Measurements from ENCODE around the gene TBC1D14.
A peak's percentile ranks its signal among the peaks of the same experiment; 100 is the strongest.

Gene TBC1D14

DNA sequence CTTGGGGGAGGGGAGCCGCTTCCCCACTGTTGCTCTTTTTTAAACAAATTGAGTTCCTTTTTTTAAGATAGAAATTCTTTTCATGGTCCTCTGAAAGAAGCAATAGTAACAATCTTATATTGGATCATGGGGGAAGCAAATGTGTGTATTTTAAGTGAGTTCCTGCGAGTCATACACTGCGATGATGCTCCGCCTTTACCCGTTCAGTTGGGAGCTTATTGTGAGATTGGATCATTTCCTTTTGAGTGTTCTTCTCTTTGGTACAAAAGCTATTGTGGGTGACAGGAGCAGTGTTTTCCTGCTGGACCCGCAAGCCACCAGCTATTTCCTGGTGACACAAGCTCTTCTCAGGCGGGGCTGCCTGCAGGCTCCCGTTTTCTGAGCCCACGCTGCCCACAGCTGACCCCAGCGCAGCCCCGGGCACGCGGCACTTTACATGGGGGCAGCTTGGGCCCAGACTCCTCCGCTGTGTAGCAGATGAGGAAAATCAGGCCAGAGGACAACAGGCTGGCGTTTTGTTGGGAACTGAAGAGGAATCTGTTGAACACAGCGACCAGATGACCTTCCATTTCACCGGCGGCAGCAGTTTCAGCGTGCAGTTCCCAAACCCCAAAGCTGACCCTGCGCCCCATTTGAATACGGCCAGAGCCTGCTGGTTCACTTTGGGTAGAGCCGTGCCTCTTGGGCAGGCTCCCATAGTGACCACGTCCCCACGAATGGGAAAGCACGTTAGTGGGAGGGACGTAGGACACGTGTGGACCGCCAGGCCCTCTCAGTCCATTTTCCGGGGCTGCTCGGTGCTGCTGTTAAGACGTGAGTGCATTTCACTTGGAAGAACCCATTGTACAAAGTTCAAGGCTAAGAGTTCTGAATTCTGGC, 145.7 kb downstream of the TBC1D14 start:
- Histone ChIP-seq H3K4me1 (ENCODE audit: control insufficient read depth, insufficient read depth, low read length, poor library complexity, severe bottlenecking) (peaks cover 13% of the 10 kb centered on the region), H3K9me3 (ENCODE audit: control insufficient read depth, low read length) (no peaks in the 10 kb centered on the region), H3K27ac (ENCODE audit: low read depth, low read length, severe bottlenecking) (peak overlapping the region; percentile 55), H3K4me3 (ENCODE audit: extremely low read depth, insufficient read depth, low read length, poor library complexity, severe bottlenecking) (no peak overlapping the region), H3K36me3 (ENCODE audit: control insufficient read depth, insufficient read depth, low read length) (peaks cover 63% of the 10 kb centered on the region)
- 93 to 98% methylated on average over 23 to 29 of the region's 31 CpGs for WGBS, 2 experiments (ENCODE audit: insufficient coverage in 2 of 2)

DNA sequence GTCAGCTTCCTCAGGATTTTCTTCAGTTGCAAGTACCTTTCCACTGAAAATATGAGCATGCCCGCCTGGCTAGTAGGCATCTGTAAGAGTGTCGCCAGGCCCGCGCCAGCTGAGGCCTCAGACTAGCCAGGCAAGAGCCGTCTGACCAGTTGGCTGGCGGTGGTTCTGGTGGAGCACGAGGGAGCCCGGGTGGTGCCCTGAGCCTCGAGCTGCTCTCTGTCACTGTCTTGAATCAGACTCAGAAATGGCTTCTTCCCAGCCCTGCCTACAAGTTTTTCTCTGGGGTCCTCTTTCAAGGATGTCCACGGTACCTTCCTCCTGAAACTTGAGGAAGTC, 146.3 kb downstream of the TBC1D14 start:
- 96 to 97% methylated on average over 10 of the region's 10 CpGs for WGBS, 2 experiments (ENCODE audit: insufficient coverage in 2 of 2)
- peaks cover 13% of the 10 kb centered on the region for H3K4me1 ChIP-seq (ENCODE audit: control insufficient read depth, insufficient read depth, low read length, poor library complexity, severe bottlenecking)
- H3K27ac ChIP-seq (ENCODE audit: low read depth, low read length, severe bottlenecking), result no peak overlapping the region
- no peaks in the 10 kb centered on the region for H3K9me3 ChIP-seq (ENCODE audit: control insufficient read depth, low read length)
- H3K36me3 ChIP-seq (ENCODE audit: control insufficient read depth, insufficient read depth, low read length), result peaks cover 66% of the 10 kb centered on the region
- H3K4me3 ChIP-seq (ENCODE audit: extremely low read depth, insufficient read depth, low read length, poor library complexity, severe bottlenecking), result no peak overlapping the region

DNA sequence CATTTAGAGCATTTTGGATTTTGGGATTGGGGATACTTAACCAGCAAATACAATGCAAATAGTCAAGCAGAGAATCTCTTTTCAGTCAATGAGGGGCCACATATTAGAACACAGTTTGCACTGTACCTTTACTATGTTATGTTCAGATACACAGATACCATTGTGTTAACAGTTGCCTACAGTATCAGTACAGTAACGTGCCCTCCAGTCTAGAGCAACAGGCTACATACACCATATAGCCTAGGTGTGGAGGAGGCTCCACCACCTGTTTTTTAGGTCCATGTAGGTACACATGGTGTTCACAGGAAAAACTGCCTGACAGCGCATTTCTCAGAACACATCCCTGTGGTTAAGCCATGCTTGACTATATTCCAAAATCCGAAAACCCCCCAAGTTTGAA, 149.2 kb downstream of the TBC1D14 start:
- no peaks in the 10 kb centered on the region for H3K9me3 ChIP-seq (ENCODE audit: control insufficient read depth, low read length)
- H3K27ac ChIP-seq (ENCODE audit: low read depth, low read length, severe bottlenecking), result no peak overlapping the region
- H3K36me3 ChIP-seq (ENCODE audit: control insufficient read depth, insufficient read depth, low read length), result peaks cover 88% of the 10 kb centered on the region
- 100% methylated on average over 2 of the region's 3 CpGs; no CpG with 5 or more reads in 1 of the 2 experiments for WGBS, 2 experiments (ENCODE audit: insufficient coverage in 2 of 2)
- H3K4me3 ChIP-seq (ENCODE audit: extremely low read depth, insufficient read depth, low read length, poor library complexity, severe bottlenecking), result no peak overlapping the region
- peaks cover 13% of the 10 kb centered on the region for H3K4me1 ChIP-seq (ENCODE audit: control insufficient read depth, insufficient read depth, low read length, poor library complexity, severe bottlenecking)

DNA sequence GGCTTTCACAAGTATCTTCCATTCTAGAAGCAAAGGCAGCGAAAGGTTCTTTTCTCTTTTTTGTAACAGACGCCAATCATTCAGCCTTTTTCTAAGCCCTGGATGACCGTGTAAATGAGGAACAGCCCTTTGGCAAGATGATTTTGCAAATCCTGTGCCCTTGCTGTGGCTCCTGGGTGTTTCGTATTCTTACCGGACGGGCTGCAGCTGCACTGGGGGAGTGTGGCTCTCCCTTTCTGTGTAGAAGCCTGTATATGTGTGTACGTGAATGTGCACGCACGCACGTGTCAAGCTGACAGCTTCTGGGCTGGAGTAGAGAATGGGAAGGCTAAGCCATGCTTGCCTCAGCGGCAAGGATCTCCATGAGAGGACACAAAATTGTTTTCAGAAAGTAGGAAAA, 150.0 kb downstream of the TBC1D14 start:
- Histone ChIP-seq H3K27ac (ENCODE audit: low read depth, low read length, severe bottlenecking) (no peak overlapping the region), H3K4me3 (ENCODE audit: extremely low read depth, insufficient read depth, low read length, poor library complexity, severe bottlenecking) (no peak overlapping the region), H3K4me1 (ENCODE audit: control insufficient read depth, insufficient read depth, low read length, poor library complexity, severe bottlenecking) (peaks cover 9% of the 10 kb centered on the region), H3K9me3 (ENCODE audit: control insufficient read depth, low read length) (no peaks in the 10 kb centered on the region), H3K36me3 (ENCODE audit: control insufficient read depth, insufficient read depth, low read length) (peaks cover 87% of the 10 kb centered on the region)
- 91% methylated on average over 6 to 9 of the region's 11 CpGs for WGBS, 2 experiments (ENCODE audit: insufficient coverage in 2 of 2)

DNA sequence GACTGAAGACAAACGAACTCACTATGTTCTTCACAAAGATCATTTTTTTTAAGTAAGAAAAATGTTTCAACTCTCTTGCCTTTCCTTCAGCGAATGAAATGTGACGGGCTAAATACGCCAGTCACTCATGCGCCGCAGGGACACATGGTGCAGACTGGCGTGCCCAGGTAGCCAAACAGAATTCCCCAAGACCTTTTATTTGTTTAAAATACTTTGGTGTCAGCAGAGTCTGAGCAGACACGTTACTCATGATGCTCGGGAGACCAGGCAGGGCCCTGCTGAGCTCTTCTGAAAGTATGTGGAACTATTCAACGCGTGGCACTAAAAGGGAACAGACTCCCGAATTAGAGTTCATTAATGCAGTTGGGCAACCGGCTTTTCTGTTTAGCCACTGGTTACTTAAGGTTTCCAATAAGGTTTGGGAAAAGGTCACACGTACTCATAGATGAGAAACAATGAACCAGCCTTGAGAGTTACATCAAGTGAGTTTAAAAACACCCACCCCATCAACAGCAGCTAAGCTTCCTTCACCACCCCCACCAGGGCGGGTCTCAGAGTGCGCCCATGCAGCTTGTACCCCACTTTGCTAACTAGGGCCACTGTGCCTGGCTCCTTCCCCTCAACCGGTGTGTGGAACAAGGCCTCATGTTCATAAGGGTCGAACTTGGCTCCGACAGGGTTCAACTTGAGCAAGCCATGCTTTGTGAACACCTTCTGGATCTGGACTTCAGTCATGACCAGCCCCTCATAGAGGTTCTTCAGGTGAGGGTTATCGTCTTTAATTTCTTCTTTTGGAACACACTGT, 150.9 kb downstream of the TBC1D14 start:
- Histone ChIP-seq H3K27ac (ENCODE audit: low read depth, low read length, severe bottlenecking) (no peak overlapping the region), H3K36me3 (ENCODE audit: control insufficient read depth, insufficient read depth, low read length) (peaks cover 88% of the 10 kb centered on the region), H3K4me1 (ENCODE audit: control insufficient read depth, insufficient read depth, low read length, poor library complexity, severe bottlenecking) (peaks cover under 1% of the 10 kb centered on the region), H3K9me3 (ENCODE audit: control insufficient read depth, low read length) (no peaks in the 10 kb centered on the region), H3K4me3 (ENCODE audit: extremely low read depth, insufficient read depth, low read length, poor library complexity, severe bottlenecking) (no peak overlapping the region)
- 96 to 98% methylated on average over 18 of the region's 20 CpGs for WGBS, 2 experiments (ENCODE audit: insufficient coverage in 2 of 2)

DNA sequence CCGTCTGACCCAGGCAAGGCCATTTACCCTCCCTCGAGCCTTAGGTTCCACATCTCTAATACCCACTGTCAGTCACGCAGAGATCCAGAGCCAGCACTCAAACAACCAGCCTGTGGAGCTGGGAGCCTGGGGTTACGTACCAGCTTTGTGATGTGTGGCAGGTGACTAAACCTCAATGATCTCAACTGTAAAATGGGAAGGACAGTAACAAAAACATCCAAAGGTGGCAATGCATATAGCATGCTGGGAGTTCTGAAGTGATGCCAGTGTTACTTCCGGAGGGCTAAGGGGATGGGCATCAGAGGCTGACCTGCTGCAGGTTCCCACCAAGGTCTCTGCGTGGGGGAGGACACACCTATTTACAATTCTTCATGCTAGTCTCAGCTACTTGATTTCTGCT, 152.2 kb downstream of the TBC1D14 start:
- Histone ChIP-seq H3K36me3 (ENCODE audit: control insufficient read depth, insufficient read depth, low read length) (peaks cover 88% of the 10 kb centered on the region), H3K27ac (ENCODE audit: low read depth, low read length, severe bottlenecking) (no peak overlapping the region), H3K4me3 (ENCODE audit: extremely low read depth, insufficient read depth, low read length, poor library complexity, severe bottlenecking) (no peak overlapping the region), H3K9me3 (ENCODE audit: control insufficient read depth, low read length) (no peaks in the 10 kb centered on the region), H3K4me1 (ENCODE audit: control insufficient read depth, insufficient read depth, low read length, poor library complexity, severe bottlenecking) (peaks cover 4% of the 10 kb centered on the region)
- WGBS, 2 experiments (ENCODE audit: insufficient coverage in 2 of 2), result 87 to 98% methylated on average over 4 of the region's 6 CpGs

DNA sequence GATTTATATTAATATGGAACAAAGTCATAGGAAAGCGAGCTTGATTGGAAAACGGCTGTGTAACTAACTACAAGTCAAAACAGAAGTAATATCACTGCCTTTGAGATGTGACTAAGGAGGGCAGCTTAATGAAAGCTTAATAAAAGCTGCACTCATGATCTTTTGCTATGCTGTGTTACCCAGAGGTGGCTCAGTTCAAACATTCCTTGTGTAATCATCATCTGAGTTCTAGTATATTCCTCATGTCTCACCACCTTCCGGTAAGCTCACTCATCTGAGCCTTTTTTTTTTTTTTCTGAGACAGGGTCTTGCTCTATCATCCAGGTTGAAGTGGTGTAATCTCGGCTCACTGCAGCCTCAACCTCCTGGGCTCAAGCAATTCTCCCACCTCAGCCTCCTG, 153.2 kb downstream of the TBC1D14 start:
- Histone ChIP-seq H3K4me3 (ENCODE audit: extremely low read depth, insufficient read depth, low read length, poor library complexity, severe bottlenecking) (no peak overlapping the region), H3K4me1 (ENCODE audit: control insufficient read depth, insufficient read depth, low read length, poor library complexity, severe bottlenecking) (peaks cover 5% of the 10 kb centered on the region), H3K36me3 (ENCODE audit: control insufficient read depth, insufficient read depth, low read length) (peaks cover 81% of the 10 kb centered on the region), H3K27ac (ENCODE audit: low read depth, low read length, severe bottlenecking) (no peak overlapping the region), H3K9me3 (ENCODE audit: control insufficient read depth, low read length) (no peaks in the 10 kb centered on the region)
- WGBS, 2 experiments (ENCODE audit: insufficient coverage in 2 of 2), result 87 to 100% methylated on average over 1 to 3 of the region's 4 CpGs

DNA sequence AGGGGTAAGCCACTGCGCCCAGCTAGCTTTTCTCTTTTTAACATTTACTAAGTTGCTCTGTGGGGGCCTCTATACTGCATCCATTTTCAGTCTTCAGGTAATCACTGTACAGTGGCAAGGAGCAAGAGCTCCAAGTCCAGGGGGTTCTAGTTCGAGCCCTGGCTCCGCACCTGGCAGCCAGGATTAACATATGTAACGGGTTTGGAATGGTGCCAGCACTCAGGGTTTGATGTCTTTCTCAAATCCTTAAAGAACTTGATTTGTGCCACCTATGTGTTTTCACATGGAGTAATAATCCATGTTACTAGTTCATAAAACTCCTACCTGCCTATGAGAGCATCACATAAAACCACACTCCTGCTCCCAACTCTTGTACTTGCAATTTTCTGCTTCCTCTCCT, 153.7 kb downstream of the TBC1D14 start:
- H3K36me3 ChIP-seq (ENCODE audit: control insufficient read depth, insufficient read depth, low read length), result peaks cover 80% of the 10 kb centered on the region
- 92 to 95% methylated on average over 4 of the region's 4 CpGs for WGBS, 2 experiments (ENCODE audit: insufficient coverage in 2 of 2)
- H3K4me3 ChIP-seq (ENCODE audit: extremely low read depth, insufficient read depth, low read length, poor library complexity, severe bottlenecking), result no peak overlapping the region

DNA sequence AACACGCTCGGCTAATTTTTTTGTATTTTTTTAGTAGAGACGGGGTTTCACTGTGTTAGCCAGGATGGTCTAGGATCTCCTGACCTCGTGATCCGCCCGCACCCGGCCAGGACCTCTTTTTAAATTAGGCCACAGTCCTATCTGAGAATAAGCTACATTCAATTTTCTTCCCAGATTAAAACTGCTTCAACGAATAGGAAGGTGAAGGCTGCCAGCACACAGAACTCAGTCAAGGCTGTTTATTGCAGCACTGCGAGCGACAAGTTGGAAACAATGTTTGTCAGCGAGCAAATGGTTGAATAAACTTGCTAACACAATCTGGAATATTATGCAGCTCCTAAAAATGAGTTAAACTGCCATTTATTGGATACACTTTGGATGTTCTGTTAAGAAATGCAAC, 156.4 kb downstream of the TBC1D14 start:
- WGBS, 2 experiments (ENCODE audit: insufficient coverage in 2 of 2), result 96 to 100% methylated on average over 6 to 7 of the region's 11 CpGs
- Histone ChIP-seq H3K9me3 (ENCODE audit: control insufficient read depth, low read length) (no peaks in the 10 kb centered on the region), H3K4me1 (ENCODE audit: control insufficient read depth, insufficient read depth, low read length, poor library complexity, severe bottlenecking) (peaks cover 10% of the 10 kb centered on the region), H3K36me3 (ENCODE audit: control insufficient read depth, insufficient read depth, low read length) (peaks cover 53% of the 10 kb centered on the region), H3K27ac (ENCODE audit: low read depth, low read length, severe bottlenecking) (no peak overlapping the region), H3K4me3 (ENCODE audit: extremely low read depth, insufficient read depth, low read length, poor library complexity, severe bottlenecking) (no peak overlapping the region)

More for the DNA sequence above, 153.7 kb downstream of the TBC1D14 start:
- Histone ChIP-seq H3K4me1 (ENCODE audit: control insufficient read depth, insufficient read depth, low read length, poor library complexity, severe bottlenecking) (peaks cover 5% of the 10 kb centered on the region), H3K9me3 (ENCODE audit: control insufficient read depth, low read length) (no peaks in the 10 kb centered on the region), H3K27ac (ENCODE audit: low read depth, low read length, severe bottlenecking) (no peak overlapping the region)

DNA sequence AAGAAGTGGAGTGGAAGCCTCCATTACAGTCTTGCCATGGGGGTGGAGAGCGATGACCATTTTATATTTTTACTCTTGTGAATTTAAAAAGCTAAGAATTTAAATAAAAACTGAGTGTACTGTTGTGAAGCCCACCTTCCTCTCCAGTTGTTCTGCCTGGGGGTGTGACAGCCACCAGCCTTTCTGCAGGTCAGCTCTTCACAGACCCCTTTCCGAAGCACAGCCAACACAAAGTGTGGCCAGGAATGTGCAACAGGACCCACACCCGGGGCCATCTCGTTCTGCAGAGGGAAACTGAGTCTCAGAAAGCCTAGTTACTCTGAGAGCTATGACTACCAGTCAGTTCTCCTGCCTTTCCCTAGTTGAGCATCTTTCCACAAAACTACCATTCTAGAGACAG, 156.9 kb downstream of the TBC1D14 start:
- H3K36me3 ChIP-seq (ENCODE audit: control insufficient read depth, insufficient read depth, low read length), result peaks cover 49% of the 10 kb centered on the region
- peaks cover 10% of the 10 kb centered on the region for H3K4me1 ChIP-seq (ENCODE audit: control insufficient read depth, insufficient read depth, low read length, poor library complexity, severe bottlenecking)
- no peaks in the 10 kb centered on the region for H3K9me3 ChIP-seq (ENCODE audit: control insufficient read depth, low read length)
- peak overlapping the region; percentile 92 for H3K4me3 ChIP-seq (ENCODE audit: extremely low read depth, insufficient read depth, low read length, poor library complexity, severe bottlenecking)
- WGBS, 2 experiments (ENCODE audit: insufficient coverage in 2 of 2), result 88 to 94% methylated on average over 3 of the region's 4 CpGs
- no peak overlapping the region for H3K27ac ChIP-seq (ENCODE audit: low read depth, low read length, severe bottlenecking)

DNA sequence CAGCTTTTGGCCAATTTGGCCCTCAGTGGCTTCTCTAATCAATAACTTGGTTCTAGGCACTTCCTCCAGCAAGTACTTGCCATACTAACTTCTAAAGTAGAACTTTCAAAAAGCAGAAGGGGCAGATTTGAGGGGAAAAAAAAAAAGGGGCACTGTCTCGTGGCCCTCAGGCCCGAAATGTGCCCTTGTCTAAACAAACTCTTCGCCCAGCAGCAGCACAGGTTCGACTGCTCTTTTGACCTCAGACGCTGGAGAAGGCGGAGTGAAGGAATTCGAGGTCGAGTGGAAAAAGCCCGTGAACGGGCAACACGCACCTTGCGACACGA, 157.5 kb downstream of the TBC1D14 start:
- peaks cover 43% of the 10 kb centered on the region for H3K36me3 ChIP-seq (ENCODE audit: control insufficient read depth, insufficient read depth, low read length)
- no peak overlapping the region for H3K27ac ChIP-seq (ENCODE audit: low read depth, low read length, severe bottlenecking)
- H3K4me3 ChIP-seq (ENCODE audit: extremely low read depth, insufficient read depth, low read length, poor library complexity, severe bottlenecking), result peak overlapping the region; percentile 92
- no peaks in the 10 kb centered on the region for H3K9me3 ChIP-seq (ENCODE audit: control insufficient read depth, low read length)
- 9 to 11% methylated on average over 7 to 13 of the region's 13 CpGs for WGBS, 2 experiments (ENCODE audit: insufficient coverage in 2 of 2)
- peaks cover 10% of the 10 kb centered on the region for H3K4me1 ChIP-seq (ENCODE audit: control insufficient read depth, insufficient read depth, low read length, poor library complexity, severe bottlenecking)
